RPMI7951 (cell line): ENCODE data around the gene SCAANT1. TPM values are rescaled to one million over a fixed set of nuclear protein-coding genes. Genes with fewer than 3 reads are reported as not detected.

Experiments
- DNase-seq: peaks from one replicate; pipeline ENCODE4 v3.0.0-alpha.2; 2012; ENCODE audit warnings: low read depth
- total RNA-seq: library from RNA; depleted of rRNA; stranded (reverse); fragments of >200 nt; shearing (Covaris generic); gene quantifications from 2 replicates; pipeline ENCODE4 v1.2.3, GENCODE V29; 2014; rRNA removed

Gene SCAANT1
- total RNA-seq, result not detected in 2 replicates

- peak; percentile 92 for DNase-seq
Observed at GRCh38 chr3:63911873-63912767, at the start of gene SCAANT1. Gene SCAANT1, minus strand, starts transcription at chr3:63912383.

GRCh38 chr3:63961891-63962290 is 49.7 kb upstream of the SCAANT1 start:
- DNase-seq, result peak; percentile 44

- peak; percentile 73 for DNase-seq
Observed at GRCh38 chr3:63960048-63960711, 48.0 kb upstream of the SCAANT1 start.

GRCh38 chr3:63959146-63959545 is 47.0 kb upstream of the SCAANT1 start:
- DNase-seq, result no peak

GRCh38 chr3:63955830-63956545 is 43.8 kb upstream of the SCAANT1 start:
- no peak for DNase-seq

DNA sequence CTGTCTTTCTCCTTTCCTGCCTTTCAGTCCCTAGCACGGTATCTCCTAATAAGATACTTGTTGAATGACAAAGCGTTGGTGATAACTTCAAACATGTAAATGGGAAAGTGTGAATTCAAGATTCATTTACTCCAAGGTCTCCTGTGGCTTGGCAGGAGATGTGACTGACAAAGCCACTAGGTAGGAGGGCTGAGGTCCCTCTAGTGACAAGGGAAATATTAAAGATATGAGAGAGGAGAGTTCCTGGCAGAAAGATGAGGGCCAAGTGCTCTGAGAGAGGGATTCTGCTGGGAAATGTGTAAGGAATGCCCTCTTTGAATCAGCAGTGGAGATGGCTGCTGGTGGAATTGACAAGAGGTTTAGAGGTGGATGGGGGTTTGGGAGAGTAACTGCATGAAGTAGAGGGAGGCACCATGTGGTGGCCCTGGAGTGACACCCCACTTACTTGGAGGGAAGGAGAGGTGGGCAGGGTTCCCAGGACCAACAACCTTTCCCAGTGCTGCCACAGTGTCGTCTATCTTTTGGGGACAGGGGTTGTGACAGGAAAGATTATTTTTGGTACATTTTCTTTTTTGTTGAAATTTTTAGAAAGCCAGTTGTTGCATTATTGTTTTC is 43.0 kb upstream of the SCAANT1 start:
- DNase-seq, result no peak

GRCh38 chr3:63954182-63954581 is 42.0 kb upstream of the SCAANT1 start:
- peak; percentile 5 for DNase-seq

DNA sequence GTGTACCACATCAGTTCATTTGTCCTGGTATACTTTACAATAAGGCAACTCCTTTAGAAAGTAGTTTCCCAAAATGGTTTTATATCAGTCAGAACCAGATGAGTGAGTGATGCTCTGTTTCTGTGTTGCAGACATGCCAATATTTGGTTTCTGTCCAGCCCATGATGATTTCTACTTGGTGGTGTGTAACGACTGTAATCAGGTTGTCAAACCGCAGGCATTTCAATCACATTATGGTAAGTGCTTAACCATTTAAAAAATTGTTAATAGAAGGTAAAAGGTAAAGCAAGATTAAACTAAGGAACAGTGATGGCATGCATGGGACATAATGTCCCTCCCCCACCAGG is 40.0 kb upstream of the SCAANT1 start:
- no peak for DNase-seq

GRCh38 chr3:63951492-63952247 is 39.5 kb upstream of the SCAANT1 start:
- no peak for DNase-seq

GRCh38 chr3:63950698-63951097 is 38.5 kb upstream of the SCAANT1 start:
- DNase-seq, result no peak

GRCh38 chr3:63949005-63949404 is 36.8 kb upstream of the SCAANT1 start:
- peak; percentile 16 for DNase-seq

DNA sequence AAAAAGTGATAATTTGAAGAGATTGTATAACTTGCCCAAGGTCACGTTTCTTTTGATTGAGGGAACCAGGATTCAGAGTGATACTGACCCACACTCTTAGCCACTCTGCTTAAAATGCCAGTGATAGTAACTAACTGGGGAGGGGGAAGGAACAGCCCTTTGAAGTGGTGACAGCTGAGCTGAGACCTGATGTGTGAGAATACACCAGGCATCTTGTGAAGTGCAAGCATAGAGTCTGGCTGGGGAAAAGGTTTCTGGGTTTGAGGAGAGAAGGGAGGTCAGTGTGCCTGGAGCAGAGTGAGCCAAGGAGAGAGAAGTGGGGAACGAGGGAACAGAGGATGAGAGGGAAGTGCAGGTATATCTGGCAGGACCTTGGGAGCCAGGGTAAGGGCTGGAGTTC is 35.4 kb upstream of the SCAANT1 start:
- DNase-seq, result no peak

DNA sequence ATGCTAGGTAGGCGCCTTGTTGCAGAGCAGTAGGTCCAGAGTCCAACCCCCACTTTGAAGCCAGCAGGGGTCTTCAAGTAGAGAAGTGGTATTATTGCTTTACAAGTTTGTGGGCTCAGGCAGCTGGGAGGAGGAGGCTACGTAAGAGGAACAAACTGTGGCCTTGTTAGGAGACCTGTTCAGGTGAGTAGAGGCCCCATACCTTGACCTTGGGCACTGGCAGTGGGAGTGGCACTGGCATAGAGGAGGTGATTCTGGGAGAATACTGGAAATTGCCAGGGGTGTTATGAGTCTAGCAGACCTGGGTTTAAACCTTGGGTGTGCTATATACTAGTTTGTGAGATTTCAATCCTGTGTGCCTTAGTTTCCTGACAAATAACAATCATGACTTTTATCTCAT is 34.6 kb upstream of the SCAANT1 start:
- no peak for DNase-seq

DNA sequence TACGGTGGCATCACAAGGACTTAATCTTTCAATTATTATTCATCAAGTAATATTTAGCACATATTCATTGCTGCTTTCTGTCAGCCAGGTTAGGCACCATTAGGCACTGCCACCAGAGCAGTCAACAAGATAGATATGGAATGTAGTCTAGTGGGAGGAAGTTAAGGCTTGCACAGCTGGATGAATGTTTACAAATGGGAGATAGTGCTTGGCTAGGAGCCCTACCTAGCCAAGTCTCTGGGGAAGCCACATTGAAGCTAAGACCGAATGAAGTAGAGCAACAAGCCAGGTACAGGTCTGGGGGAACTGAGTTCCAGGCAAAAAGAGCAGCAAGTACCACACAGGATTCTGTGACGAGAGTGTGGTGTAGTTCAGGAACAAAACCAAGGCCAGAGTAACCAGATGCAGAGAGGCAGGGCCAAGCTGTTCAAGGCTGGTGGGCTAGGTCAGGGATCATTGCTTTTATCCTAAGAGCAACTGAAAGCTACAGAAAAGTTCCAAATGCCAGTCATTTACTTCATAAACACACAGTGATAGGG is 33.4 kb upstream of the SCAANT1 start:
- no peak for DNase-seq

DNA sequence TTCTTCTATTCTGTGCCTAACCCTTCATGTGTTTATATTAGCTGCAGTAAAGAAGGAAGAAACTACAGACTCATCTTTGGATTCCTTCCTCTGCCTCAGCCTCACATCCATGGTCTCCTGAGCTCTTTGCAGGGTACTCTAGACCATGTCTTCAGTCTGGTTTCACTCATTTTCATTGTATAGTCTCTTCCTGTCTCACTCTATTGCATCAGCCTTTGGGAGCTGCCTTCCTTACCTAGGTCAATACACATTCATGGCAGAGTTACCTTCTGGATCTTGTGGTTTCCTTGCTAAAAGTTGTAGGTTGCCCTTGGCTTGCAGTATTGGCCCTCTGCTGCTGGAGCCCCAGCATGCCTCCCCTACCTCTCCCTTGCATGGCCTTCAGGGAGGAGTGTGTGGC is 31.5 kb upstream of the SCAANT1 start:
- DNase-seq, result no peak

DNA sequence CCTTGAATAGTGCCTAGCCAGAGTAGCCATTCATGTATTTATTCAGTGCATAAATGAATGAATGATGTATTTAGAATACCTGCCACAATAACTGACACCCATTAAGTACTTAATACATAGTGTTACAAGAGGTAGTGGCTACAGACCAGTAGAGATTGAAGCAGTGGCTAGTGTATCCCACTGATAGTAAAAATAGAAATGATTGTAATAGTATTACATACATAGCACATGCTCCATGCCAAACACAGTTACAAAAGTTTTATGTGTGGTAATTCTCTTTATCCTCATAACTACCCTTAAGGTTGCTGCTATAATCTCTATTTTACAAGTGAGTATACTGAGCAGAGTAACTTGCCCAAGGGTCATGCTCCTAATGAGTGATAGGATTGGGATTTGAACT is 30.3 kb upstream of the SCAANT1 start:
- DNase-seq, result no peak

DNA sequence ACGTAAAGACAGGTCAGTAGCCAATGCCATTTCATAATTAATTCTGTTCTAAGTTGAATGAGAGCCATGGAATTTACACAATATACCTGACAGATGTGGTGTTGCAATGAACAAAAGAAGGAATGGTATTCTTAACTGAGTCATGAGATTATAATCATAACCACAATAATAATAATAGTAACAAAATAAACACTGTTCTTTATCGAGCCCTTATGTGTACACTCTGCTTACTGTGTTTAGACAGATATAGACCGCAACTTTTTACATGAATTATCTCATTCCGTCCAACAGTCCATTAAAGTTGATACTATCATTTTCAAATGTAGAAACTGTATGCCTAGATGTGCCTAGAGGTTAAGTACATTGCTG is 28.2 kb upstream of the SCAANT1 start:
- DNase-seq, result no peak

DNA sequence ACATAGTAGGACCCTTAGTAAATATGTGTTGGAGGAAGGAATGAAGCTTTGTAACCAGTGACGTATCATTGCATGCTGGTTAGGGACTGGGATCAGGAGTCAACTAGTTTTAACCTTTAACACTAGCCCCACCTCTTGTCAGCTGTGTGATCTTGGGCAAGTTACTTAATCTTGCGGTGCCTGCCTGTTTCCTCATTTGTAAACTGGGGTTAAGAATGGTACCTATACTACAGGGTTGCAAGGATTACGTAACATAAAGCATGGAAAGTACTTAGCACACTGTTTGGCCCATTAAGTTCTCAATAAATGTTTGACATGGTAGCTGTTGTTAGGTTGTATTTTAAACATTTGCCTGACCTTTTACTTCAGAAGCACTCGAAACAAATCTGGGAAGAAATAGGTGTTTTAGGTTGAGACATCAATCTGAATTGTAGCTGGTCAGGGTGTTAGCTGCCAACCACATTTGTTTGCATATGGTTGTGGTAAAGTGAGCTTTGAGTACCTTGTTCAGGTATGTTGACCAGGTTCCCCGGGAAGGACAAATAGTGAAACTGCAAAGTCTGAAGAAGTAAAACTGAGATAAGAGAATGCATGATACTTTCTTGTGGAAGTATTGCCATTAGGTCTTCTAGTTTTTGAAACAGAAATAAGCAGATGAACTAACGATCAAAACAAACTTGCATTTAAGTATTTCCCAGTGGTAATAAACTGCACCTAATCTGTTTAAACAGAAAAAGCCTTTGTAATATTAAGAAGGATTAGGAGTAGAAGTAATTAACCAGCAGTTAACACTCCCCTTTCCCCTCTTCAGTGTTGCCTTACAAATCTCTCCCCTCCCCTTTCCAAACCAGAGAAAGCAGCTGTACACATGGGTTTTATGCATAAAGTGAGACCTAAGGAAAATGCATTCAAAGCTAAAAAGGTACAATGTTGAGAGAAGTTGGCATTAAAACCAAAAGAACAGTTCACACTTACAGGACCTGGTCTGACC is 25.8 kb upstream of the SCAANT1 start:
- no peak for DNase-seq

DNA sequence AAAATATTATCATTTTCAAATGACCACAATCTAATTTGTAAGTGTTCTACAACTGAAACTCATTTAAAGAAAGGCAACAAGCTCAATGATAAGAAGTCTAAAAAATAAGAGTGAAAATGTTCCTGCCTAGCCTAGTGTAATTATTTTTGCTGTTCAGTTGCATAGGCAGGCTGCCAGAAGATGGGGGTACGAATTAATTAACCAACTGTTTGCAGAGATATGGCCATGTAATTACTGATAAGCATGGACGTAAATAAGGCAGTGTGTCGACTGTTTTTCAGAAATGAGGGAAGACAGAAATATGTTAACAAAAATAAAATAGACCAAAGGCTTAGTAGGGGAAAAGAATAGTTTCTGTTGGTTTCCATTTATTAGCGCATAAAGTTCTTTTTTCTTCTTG is 24.7 kb upstream of the SCAANT1 start:
- no peak for DNase-seq
